Measurements from ENCODE around the gene MCTP2. TPM values are rescaled to one million over a fixed set of nuclear protein-coding genes. Genes with fewer than 3 reads are reported as not detected.

The MCTP2 gene
- total RNA-seq, 1 experiment from 2014 or later: 0.15 TPM

GRCh38 chr15:94456226-94456625, 224.9 kb downstream of the MCTP2 start:
- BruUV-seq (replicated peaks): no TSS peak
- Histone ChIP-seq H3K27me3 (ENCODE audit: control insufficient read depth, insufficient read depth, low read length) (no peaks in the 10 kb centered on the region), H3K9me3 (ENCODE audit: control insufficient read depth, insufficient read depth, low read depth, low read length) (peaks cover 7% of the 10 kb centered on the region; the same call in 1 of the 2 replicates), H3K27ac (ENCODE audit: low read length) (no peak overlapping the region), H3K36me3 (ENCODE audit: control insufficient read depth, insufficient read depth, low read length) (no peaks in the 10 kb centered on the region), H3K4me1 (ENCODE audit: control insufficient read depth, insufficient read depth, low read length) (no peaks in the 10 kb centered on the region), H3K4me3 (ENCODE audit: low read depth in 2 of 2, low read length in 2 of 2) (no peak overlapping the region)
- no peak for ATAC-seq
- POLR2A ChIA-PET: no interaction called here
- CTCF ChIA-PET: no interaction called here
- in situ Hi-C loops (cut with HindIII; ENCODE audit: low pct_unique_long_range_greater_than_20kb, low sequenced_read_pairs) (no loop called here), intact Hi-C loops (cut with micrococcal nuclease; ENCODE audit: unreplicated experiment) (no loop called here)
- DNase-seq (ENCODE audit: low read depth, low spot score): no peak
- no peak for TF ChIP-seq CTCF (IDR thresholded peaks at IDR 0.05)
- no peak for TF ChIP-seq REST (IDR thresholded peaks at IDR 0.05; ENCODE audit: insufficient read depth in 1 of 2, low read depth in 2 of 2, low read length in 1 of 2)
- no peak for TF ChIP-seq POLR2AphosphoS5 (IDR thresholded peaks at IDR 0.05; ENCODE audit: low read depth, low read length)
- TF ChIP-seq TCF7L2 (IDR thresholded peaks at IDR 0.05; ENCODE audit: low read depth, low read length): no peak
- TF ChIP-seq SIN3A (IDR thresholded peaks at IDR 0.05; ENCODE audit: borderline replicate concordance, insufficient read depth, low read depth, low read length): no peak

DNA sequence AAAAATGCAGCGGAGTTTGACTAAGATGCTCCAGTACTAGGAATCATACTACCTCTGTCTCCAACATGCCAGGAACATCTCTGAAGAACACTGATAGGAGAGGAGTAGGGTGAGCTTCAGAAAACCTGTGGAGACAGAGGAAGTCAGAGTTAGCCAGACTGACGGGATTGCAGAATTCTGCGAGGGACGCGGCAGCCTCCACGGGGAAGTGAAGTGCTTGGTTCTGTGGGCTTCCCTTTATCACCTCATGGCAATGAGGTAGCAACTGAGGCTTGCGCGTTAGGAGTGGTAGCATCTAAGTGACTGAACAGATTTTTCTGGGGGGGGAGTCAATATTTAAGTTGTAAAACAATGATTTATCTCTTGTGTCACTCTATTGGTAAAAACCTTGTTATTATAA, 226.3 kb downstream of the MCTP2 start:
- no peaks in the 10 kb centered on the region for H3K4me1 ChIP-seq (ENCODE audit: control insufficient read depth, insufficient read depth, low read length)
- no peaks in the 10 kb centered on the region for H3K27me3 ChIP-seq (ENCODE audit: control insufficient read depth, insufficient read depth, low read length)
- ATAC-seq: no peak
- ChIA-PET CTCF (interaction anchor here (0.5 kb wide), 1 partner anchor 124 kb away, joined by 3 read pairs; no protein-coding TSS in a partner anchor), POLR2A (no interaction called here)
- TF ChIP-seq POLR2AphosphoS5 (IDR thresholded peaks at IDR 0.05; ENCODE audit: low read depth, low read length): no peak
- no peak for TF ChIP-seq TCF7L2 (IDR thresholded peaks at IDR 0.05; ENCODE audit: low read depth, low read length)
- TF ChIP-seq REST (IDR thresholded peaks at IDR 0.05; ENCODE audit: insufficient read depth in 1 of 2, low read depth in 2 of 2, low read length in 1 of 2): no peak
- TF ChIP-seq CTCF (IDR thresholded peaks at IDR 0.05): no peak
- no peak for TF ChIP-seq SIN3A (IDR thresholded peaks at IDR 0.05; ENCODE audit: borderline replicate concordance, insufficient read depth, low read depth, low read length)
- H3K4me3 ChIP-seq (ENCODE audit: low read depth in 2 of 2, low read length in 2 of 2): no peak overlapping the region
- BruUV-seq (replicated peaks): no TSS peak
- no peak overlapping the region for H3K27ac ChIP-seq (ENCODE audit: low read length)
- no peak for DNase-seq (ENCODE audit: low read depth, low spot score)
- H3K9me3 ChIP-seq (ENCODE audit: control insufficient read depth, insufficient read depth, low read depth, low read length): peaks cover 7% of the 10 kb centered on the region; the same call in 1 of the 2 replicates
- in situ Hi-C loops (cut with HindIII; ENCODE audit: low pct_unique_long_range_greater_than_20kb, low sequenced_read_pairs): no loop called here
- no peaks in the 10 kb centered on the region for H3K36me3 ChIP-seq (ENCODE audit: control insufficient read depth, insufficient read depth, low read length)
- intact Hi-C loops (cut with micrococcal nuclease; ENCODE audit: unreplicated experiment): no loop called here

All from Panc1 (cell line).